Limb (tissue), 2 donors: ENCODE results near the gene LRP2BP.
"Not testable (repeated sequence)": the region's sequence is repeated elsewhere in the genome, so short reads cannot be mapped to it uniquely, and the experiment has no call there.

Experiments
- DNase-seq, 2 donors: peaks; one replicate each; pipeline ENCODE4 v3.0.0-alpha.2; 2016; ENCODE audit errors: extremely low spot score in 2 of 2

The LRP2BP gene

DNA sequence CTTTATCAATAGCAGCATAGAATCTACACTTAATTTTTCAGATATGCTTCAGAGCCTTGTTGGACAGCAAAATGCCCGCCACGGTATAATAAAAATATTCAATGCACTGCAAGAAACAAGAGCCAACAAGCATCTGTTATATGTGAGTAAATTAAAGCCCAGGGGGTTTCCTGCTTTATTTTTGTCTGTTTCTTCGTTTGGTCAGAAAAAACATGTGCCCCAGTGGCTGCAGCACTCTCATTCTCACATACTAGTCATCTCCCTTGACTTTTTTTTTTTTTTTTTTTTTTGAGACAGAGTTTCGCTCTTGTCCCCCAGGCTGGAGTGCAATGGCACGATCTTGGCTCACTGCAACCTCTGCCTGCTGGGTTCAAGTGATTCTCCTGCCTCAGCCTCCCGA, 33.2 kb downstream of the LRP2BP start:
- DNase-seq, result not testable (repeated sequence)

GRCh38 chr4:185361872-185362271, 33.9 kb downstream of the LRP2BP start:
- no peak for DNase-seq

DNA sequence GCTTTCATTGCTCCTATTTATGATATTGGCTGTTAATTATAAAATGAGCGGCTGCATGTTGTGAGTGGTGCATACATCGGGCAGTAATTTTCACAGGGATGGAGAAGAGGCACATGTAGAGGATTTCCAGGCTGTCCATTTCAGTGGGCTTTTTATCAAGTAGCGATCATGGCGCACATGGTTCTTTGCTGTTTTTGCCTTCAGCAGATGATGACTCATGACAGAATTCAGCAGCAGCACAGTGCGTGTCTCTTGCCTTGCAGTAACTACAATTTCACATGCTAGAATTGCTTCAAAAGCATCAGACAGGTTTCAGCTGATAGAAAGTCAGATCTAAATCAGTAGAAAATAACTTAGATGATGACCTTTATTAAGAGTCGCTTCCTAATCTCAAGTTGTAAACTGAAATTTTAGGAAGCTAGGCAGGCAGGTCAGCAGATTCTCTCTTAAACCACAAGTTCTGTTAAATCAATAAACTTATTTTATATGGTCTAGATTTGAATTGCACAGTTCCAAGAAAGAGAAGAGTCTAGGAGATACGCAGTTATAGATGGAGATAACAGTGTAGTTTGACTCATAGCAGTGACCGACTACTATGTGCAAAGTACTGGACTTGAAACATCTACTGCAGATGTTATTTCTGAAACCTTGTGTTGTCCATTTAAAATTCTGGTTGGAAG, 35.8 kb downstream of the LRP2BP start:
- no peak for DNase-seq

GRCh38 chr4:185358959-185359358, 36.8 kb downstream of the LRP2BP start:
- DNase-seq, result no peak

- DNase-seq, result no peak
These were observed 37.2 kb downstream of the LRP2BP start for GRCh38 chr4:185358514-185358913.

- no peak for DNase-seq
These were observed 37.8 kb downstream of the LRP2BP start for GRCh38 chr4:185357733-185358440.

DNA sequence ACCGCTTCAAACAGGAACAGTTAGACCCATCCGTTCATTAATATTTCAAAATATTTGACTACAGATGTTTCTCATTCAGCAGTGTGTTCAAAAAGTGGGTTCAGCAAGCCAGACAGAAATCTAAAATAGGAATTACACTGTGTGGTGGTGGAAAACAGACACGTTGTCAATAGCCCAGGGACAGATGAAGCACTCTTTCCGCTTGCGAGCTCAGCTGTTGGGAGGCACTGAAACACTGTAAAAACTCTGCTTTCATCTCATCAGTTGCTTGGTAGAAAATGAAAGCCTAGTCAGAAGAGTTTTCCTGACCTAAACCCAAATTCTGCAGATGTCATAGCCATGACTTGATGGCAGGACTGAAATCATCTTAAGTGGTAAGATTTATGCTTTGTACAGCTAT, 38.5 kb downstream of the LRP2BP start:
- DNase-seq, result peak in 1 of 2 donors; percentile 29

DNA sequence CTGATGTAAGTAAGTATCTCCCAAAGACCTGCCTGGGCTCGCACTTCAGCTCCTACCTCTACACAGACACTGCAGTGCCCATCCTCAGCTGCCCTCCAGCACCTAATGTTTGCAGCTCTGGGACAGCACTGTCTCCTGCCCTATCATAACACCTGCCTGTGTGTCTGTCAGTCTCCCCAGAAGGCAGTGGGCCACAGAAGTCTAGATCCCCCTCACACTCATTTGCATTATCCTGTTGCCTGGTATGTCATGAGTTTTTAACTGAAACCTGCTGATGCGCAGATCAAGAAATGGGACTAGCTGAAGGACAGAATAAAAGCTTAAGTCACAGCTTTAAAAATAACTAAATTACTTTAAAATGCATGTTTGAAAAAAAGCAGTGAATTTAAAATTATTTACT, 43.0 kb downstream of the LRP2BP start:
- DNase-seq, result no peak

GRCh38 chr4:185352202-185352601, 43.5 kb downstream of the LRP2BP start:
- no peak for DNase-seq

DNA sequence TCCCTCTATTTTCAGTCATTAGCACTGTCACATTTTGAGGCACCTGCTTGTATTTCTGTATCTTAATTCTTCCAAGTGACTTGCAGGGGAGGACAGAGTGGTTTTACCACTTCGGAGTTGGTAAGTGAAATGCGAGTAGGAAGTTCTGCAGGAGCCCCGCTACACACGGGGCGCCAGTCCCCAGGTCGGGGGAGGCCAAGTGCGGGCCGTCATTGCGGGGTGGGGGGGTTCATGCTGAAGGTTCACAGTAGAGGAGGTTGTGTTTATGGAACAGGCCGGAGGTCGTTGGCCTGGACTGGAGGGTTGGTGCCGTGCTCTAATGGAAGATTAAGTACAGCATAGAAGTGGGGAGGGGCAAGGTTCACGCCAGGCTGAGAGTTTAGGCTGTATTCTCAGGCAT, 44.0 kb downstream of the LRP2BP start:
- no peak for DNase-seq

- no peak for DNase-seq
These were observed 48.6 kb downstream of the LRP2BP start for GRCh38 chr4:185346975-185347601.

DNA sequence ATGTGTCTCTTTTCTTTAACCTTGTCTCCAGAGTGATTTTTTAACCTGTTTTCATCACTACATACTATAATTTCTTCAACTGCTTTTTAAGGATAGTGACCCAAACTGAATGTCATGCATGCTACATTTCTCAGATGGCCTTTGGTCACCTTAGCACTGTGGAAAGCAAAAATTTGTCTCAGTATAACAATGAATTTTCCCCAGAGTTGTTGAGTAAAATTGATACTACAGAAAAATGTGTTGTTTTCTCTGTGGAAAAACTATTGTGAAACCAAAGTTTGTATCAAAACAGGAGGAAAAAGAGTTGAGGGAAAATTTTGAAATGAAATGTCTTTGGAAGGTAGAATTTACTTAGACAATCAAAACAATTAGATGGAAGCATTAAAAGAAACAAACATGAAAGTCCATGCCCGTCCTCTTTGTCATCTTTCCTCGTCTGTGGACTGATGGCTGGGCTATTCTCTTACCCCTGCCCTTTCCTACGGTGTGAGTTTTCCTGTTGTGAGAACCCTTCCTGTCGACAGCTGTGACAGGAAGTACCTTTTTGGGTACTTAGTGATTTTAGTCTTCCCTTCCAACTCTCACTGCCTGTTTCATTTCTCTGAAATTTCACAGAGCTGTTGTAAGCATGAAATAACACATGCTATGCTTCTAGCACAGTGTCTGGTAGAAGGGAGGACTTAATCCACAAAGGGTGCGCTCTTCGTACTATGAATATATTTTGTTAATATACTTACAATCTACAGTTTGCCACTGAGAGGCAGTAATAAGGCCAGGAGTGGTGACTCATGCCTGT, 50.8 kb downstream of the LRP2BP start:
- no peak for DNase-seq

- no peak for DNase-seq
These were observed 51.8 kb downstream of the LRP2BP start for GRCh38 chr4:185343726-185344581.

DNA sequence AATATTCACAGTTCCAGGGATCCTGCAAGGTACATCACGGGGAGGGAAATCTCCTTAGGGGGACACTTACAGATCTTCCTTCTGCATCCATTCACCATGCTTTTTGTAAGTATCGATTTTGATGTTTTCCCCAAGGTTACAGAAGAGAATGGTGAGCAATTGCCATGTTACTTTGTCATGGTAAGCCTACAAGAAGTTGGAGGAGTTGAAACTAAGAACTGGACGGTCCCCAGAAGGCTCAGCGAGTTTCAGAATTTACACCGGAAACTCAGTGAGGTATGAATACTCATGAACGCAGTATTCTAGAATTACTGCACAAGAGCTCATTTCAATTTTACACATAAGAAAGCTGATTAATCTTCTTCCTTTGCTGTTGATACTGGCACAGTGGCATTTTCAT, 53.9 kb downstream of the LRP2BP start:
- DNase-seq, result no peak

- no peak for DNase-seq
These were observed 54.3 kb downstream of the LRP2BP start for GRCh38 chr4:185341377-185341776.

GRCh38 chr4:185339941-185340340, 55.8 kb downstream of the LRP2BP start:
- no peak for DNase-seq

GRCh38 chr4:185335579-185335978, 60.1 kb downstream of the LRP2BP start:
- no peak for DNase-seq

DNA sequence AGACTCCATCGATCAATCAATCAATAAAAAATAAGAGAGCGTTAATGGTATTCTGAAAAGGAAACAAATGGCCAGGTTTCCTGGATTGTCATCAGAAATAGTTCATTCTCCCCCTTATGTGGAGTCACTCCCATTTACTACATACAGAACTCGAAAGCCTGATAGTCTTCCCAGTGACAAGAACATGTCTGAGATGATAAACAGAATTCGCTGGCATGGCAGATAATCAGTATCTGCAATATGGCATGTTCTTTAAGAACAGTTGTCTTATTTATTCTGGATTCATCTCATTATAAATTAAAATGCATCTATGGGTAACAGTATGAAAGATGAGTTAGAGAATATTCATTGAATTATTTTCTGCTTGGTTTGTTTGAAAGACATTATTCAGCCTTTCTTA, 61.4 kb downstream of the LRP2BP start:
- DNase-seq, result no peak

DNA sequence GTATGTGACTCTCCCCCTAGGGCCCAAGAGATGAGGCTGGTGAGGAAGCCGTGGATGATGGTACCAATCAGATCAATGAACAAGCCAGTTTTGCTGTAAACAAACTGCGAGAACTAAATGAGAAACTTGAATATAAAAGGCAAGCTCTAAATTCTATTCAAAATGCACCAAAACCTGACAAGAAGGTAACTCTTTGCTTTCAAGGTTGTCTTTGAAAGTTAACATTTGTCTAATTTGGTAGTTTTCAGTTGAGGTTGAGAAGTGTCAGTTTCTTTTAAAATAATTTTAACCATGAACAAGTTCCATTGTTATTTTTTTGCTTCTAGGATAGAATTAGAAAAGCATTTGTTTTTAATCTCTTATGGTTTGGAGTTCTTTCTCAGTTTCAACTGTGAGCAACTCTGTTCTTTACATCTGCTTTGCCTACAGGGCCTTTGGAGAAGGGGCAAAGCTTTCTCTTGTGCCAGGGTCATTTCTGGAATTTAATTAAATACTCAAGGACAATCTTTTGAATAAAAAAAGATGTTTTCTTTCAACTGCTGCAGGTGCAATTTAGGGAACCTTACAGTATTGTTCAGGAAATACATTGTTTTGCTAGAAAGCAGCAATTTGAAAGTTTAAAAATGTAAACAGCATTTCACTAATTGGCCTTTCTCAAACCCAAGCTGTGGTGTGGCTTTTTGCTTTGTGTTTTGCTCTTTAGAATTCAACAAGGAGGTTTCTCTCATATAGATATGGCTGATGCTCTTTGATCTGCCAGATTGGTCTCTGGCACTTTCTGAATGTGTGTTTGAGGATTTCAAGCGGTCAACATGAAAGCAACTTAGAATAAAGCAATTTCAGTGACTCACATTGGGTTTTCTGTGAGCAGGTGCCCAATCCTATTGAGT, 62.9 kb downstream of the LRP2BP start:
- no peak for DNase-seq
